Psoas muscle (tissue), 8 donors: Measurements from ENCODE around the gene SMARCB1. TPM values are rescaled to one million over a fixed set of nuclear protein-coding genes. Genes with fewer than 3 reads are reported as not detected.

Experiments
- ATAC-seq, 4 donors: fragments of 200-7000 bp; cut with Tn5 transposase; one replicate each; pipeline ENCODE4 v1.9.1; 2020; ENCODE audit warnings: moderate library complexity in 3 of 4, mild to moderate bottlenecking in 2 of 4
- DNase-seq, 2 donors: peaks; one replicate each; pipeline ENCODE4 v3.0.0-alpha.2; 2020
- H3K27ac ChIP-seq: fragments of 200-600 bp; one replicate; pipeline ENCODE4 v1.8.0; 2022
- H3K27me3 ChIP-seq, 3 donors: fragments of 200-600 bp in 1 of 3; one replicate each; pipeline versions ENCODE4 v1.6.1 to v1.8.0; 2013 to 2022; ENCODE audit warnings: low read length in 2 of 3, mild to moderate bottlenecking in 2 of 3, moderate library complexity in 1 of 3; ENCODE audit not compliant: insufficient read depth in 3 of 3
- H3K36me3 ChIP-seq, 2 donors: fragments of 200-600 bp in 1 of 2; one replicate each; pipeline versions ENCODE4 v1.6.1 to v1.8.0; 2013 to 2022; ENCODE audit warnings: low read depth in 1 of 2, mild to moderate bottlenecking in 1 of 2, moderate library complexity in 1 of 2; ENCODE audit not compliant: insufficient read depth in 1 of 2
- H3K4me1 ChIP-seq: fragments of 200-600 bp; one replicate; pipeline ENCODE4 v1.8.0; 2022
- H3K4me3 ChIP-seq: fragments of 200-600 bp; one replicate; pipeline ENCODE4 v1.8.0; 2022; ENCODE audit warnings: mild to moderate bottlenecking
- H3K9me3 ChIP-seq: fragments of 200-600 bp; one replicate; pipeline ENCODE4 v1.8.0; 2022
- WGBS, 3 donors: extraction: QIAGEN DNeasy Blood & Tissue Kit; methylation state at CpG; one replicate each; pipeline versions ENCODE4 v1.1.6 to v1.1.7; 2013; 5-methylcytosine and 5-hydroxymethylcytosine counted together
- intact Hi-C, 2 donors: fragments of 100-400 bp; cut with DNase I; formaldehyde crosslinking; loops; one replicate each; pipeline versions ENCODE4 v1.11.0 to v1.14.2; 2022
- polyA plus RNA-seq, 3 donors: library from polyadenylated mRNA; stranded (reverse); fragments of 200-250 nt; gene quantifications; one replicate each; pipeline ENCODE4 v1.2.3, GENCODE V29; 2013
- total RNA-seq, 4 donors: library from RNA; stranded (reverse); fragmentation: NEBNext Ultra II Directional in 2 of 4; extraction: Animal tissue kit (Norgen Biotek cat#: 25700) in 2 of 4; gene quantifications; one replicate each; pipeline versions ENCODE4 v1.2.1 to v1.2.4, GENCODE V29; 2021 to 2023
- TF ChIP-seq, protein P1 (sequence below): fragments of 200-600 bp; IDR thresholded peaks from one replicate; pipeline ENCODE4 v1.8.0; 2022; ENCODE audit warnings: antibody characterized with exemption
- donor health status: healthy with polysubstance abuse.
- donor health status: DM: no; HTN: no; CAD: no; lungs with moderate emphysema.
- donor health status: Bipolar disorder and iron deficiency.
- donor health status: healthy.
- donor health status: DM: yes; HTN: yes; CAD: no.
- donor health status: DM: no; HTN: no; CAD: no.
- donor health status: DM: no; HTN: no; CAD: no.
- donor health status: DM: yes; HTN: yes; CAD: no.

The SMARCB1 gene
- total and polyA plus RNA-seq, 7 donors: 20.7 to 76.6 (median 38.4) TPM

DNA sequence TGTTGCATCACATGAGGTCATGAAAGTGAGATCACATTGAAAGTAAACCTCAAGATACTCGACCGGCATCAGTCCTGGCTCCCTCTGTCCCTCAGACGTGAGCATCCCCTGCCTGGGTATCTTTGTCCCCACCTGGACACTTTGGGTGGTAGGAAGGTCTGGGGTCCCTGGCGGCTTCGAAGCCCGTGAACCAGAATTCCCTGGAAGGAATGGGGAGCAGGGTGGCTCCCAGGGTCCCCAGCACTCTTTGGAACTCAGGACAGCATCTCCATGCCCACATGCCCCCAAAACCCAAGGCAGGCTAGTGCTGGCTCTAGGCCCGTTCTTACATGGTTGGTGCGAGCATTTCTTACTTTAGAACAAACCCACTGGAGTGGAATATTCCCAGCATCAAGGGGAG lies 44.5 kb downstream of the SMARCB1 start:
- H3K4me1 ChIP-seq: peaks cover 58% of the 10 kb centered on the region
- H3K9me3 ChIP-seq: no peaks in the 10 kb centered on the region
- H3K4me3 ChIP-seq: no peak overlapping the region
- ATAC-seq: no peak
- TF ChIP-seq, protein P1, sequence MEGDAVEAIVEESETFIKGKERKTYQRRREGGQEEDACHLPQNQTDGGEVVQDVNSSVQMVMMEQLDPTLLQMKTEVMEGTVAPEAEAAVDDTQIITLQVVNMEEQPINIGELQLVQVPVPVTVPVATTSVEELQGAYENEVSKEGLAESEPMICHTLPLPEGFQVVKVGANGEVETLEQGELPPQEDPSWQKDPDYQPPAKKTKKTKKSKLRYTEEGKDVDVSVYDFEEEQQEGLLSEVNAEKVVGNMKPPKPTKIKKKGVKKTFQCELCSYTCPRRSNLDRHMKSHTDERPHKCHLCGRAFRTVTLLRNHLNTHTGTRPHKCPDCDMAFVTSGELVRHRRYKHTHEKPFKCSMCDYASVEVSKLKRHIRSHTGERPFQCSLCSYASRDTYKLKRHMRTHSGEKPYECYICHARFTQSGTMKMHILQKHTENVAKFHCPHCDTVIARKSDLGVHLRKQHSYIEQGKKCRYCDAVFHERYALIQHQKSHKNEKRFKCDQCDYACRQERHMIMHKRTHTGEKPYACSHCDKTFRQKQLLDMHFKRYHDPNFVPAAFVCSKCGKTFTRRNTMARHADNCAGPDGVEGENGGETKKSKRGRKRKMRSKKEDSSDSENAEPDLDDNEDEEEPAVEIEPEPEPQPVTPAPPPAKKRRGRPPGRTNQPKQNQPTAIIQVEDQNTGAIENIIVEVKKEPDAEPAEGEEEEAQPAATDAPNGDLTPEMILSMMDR: no peak
- DNase-seq: peak in 1 of 2 donors; percentile 49
- intact Hi-C loops: no loop called here
- H3K36me3 ChIP-seq: peaks cover 0 to 46% of the 10 kb centered on the region in 2 donors
- 87 to 93% (median 90%) methylated on average over 8 of the region's 8 CpGs for WGBS, 3 donors
- H3K27ac ChIP-seq: no peak overlapping the region
- no peaks in the 10 kb centered on the region for H3K27me3 ChIP-seq

- TF ChIP-seq, protein P1: no peak
- DNase-seq: peak in 1 of 2 donors; percentile 44
- no peaks in the 10 kb centered on the region for H3K27me3 ChIP-seq
- H3K36me3 ChIP-seq: peaks cover 0 to 40% of the 10 kb centered on the region in 2 donors
- intact Hi-C loops: no loop called here
- H3K4me3 ChIP-seq: no peak overlapping the region
- peaks cover 60% of the 10 kb centered on the region for H3K4me1 ChIP-seq
- 81 to 84% (median 83%) methylated on average over 10 of the region's 10 CpGs for WGBS, 3 donors
- no peaks in the 10 kb centered on the region for H3K9me3 ChIP-seq
- ATAC-seq: no peak
- H3K27ac ChIP-seq: no peak overlapping the region
Measured at GRCh38 chr22:23831781-23832180, 45.0 kb downstream of the SMARCB1 start.

DNA sequence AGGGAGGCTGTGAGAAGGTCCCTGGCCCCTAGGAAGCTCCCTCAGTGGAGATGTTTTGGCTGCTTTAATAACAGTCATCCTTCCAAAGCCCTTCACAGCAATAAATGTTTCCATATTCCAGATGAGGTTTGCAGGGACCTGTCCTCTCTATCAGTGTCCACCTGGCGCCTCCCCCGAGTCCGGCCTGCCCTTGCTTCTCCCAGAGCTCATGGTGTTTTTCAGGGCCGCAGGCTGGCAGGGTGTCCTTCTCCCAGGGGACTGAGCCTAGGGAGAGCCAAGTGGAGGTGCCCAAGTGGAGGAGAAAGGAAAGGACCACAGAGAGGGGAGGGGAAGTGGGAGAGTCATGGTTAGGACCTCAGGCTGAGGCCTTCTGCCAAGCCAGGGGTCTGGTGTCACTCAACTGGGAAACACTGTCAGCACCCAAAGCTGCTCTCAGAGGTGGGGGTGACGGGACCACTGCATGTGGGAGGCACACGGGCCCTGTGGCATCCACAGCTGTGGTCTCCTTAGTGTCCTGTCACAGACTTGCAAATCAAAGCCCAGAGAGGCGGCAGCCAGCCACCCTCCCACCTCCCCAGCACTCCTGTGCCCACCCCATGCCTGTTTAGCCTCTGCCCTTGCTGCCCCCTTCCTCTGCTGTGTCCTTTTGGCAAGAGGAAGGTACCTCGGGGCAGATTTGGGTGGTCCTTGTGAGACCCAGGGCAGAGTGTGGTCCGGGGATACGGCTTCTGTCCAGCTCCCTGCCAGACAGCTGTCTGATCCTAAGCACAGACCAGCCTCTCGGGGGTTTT lies 45.7 kb downstream of the SMARCB1 start:
- Histone ChIP-seq H3K27me3 (no peaks in the 10 kb centered on the region), H3K27ac (peak overlapping the region; percentile 4), H3K4me1 (peaks cover 60% of the 10 kb centered on the region), H3K4me3 (no peak overlapping the region), H3K36me3 (peaks cover 0 to 34% of the 10 kb centered on the region in 2 donors), H3K9me3 (no peaks in the 10 kb centered on the region)
- intact Hi-C loops: no loop called here
- TF ChIP-seq, protein P1: no peak
- ATAC-seq (no peak), DNase-seq (peak in 1 of 2 donors; percentile 28)
- WGBS, 3 donors: 54 to 74% (median 70%) methylated on average over 10 to 11 of the region's 11 CpGs

DNA sequence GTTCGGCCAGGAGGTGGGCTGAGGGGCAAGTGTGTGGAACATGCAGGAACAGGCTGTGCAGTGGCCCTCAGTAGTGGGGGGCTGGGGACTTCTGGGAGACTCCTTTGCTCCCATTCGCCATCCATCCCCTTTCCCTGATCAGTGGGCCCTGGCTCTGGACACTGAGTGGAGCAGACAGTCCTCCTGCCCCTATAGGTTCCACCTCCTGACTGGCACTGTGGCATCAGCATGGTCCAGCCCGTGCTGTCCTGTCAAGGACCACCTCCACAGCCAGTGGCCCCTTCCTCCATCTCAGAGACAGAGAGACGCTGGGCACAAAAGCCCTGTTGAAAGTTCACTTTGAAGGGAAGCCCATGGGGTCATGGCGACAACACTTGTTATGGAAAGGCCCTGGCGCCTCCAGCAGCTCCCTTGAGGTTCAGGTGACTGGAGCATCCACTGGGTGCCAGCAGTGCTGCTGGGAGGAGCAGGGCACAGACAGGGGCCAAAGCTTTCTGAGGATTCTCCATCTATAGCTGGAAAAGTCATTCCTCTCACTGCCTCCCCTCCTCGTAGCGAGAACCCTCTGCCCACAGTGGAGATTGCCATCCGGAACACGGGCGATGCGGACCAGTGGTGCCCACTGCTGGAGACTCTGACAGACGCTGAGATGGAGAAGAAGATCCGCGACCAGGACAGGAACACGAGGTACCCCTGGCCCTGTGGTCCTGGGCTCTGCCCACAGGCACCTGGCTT lies 46.4 kb downstream of the SMARCB1 start:
- intact Hi-C loops: no loop called here
- Histone ChIP-seq H3K4me3 (no peak overlapping the region), H3K9me3 (no peaks in the 10 kb centered on the region), H3K27ac (peak overlapping the region; percentile 1), H3K36me3 (peaks cover 0 to 28% of the 10 kb centered on the region in 2 donors), H3K4me1 (peaks cover 59% of the 10 kb centered on the region), H3K27me3 (no peaks in the 10 kb centered on the region)
- ATAC-seq: no peak
- DNase-seq: peak in 1 of 2 donors; percentile 48
- TF ChIP-seq, protein P1: no peak
- 74 to 92% (median 90%) methylated on average over 16 of the region's 16 CpGs for WGBS, 3 donors
